OCI-M2 (cell line): ENCODE measurements around the gene CT45A1.
"Not testable (repeated sequence)": the region's sequence is repeated elsewhere in the genome, so short reads cannot be mapped to it uniquely, and the experiment has no call there.

Experiments
- DNase-seq: peaks from one replicate; lab custom pipeline; 2025; ENCODE audit not compliant: unreplicated experiment; lab: John Stamatoyannopoulos, UW

The CT45A1 gene

GRCh38 chrX:135713183-135713689, at the start of gene CT45A1:
Gene CT45A1, plus strand, starts transcription at chrX:135713639. Its CDS starts 5,302 bp downstream, at chrX:135718941.
- not testable (repeated sequence) for DNase-seq

DNA sequence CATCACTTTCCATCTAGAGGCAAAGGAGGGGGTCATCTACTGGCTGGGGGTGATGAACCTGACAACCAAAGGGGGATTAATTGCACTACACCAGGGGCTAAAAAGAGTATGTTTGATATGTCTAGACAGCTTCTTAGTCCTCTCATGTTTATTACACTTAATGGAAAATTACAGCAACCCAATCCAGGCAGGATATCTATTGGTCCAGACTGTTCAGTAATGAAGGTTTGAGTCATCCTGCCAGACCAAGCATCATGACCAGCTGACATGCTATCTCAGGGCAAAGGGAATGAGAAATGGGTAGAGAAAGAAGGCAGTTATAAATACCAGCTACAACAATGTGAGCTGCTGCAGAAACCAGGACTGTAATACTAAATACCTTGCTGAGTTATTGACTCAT, 40.5 kb upstream of the CT45A1 start:
- DNase-seq = not testable (repeated sequence)

- DNase-seq = no peak
Measured at GRCh38 chrX:135688137-135688536, 25.3 kb upstream of the CT45A1 start.

- DNase-seq = no peak
Measured at GRCh38 chrX:135695471-135695870, 18.0 kb upstream of the CT45A1 start.

DNA sequence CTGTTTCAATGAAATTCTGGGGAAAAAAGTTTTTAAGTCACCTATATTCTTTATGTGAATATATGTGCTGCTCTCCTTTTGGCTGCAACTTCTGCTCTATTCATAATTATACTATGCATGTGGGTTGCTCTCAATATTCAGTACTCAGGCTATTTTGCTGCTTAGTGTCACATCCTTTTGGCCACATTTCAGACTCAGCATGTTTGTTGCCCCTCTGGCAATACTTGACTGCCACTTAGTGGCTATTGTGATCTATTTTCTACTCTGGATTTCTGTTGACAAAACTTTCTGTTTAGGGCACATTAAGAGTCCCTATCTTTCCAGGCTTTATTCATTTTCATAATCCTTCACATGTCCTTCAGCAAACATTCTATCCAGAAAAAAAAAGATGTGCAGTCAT, 15.8 kb upstream of the CT45A1 start:
- no peak for DNase-seq

DNA sequence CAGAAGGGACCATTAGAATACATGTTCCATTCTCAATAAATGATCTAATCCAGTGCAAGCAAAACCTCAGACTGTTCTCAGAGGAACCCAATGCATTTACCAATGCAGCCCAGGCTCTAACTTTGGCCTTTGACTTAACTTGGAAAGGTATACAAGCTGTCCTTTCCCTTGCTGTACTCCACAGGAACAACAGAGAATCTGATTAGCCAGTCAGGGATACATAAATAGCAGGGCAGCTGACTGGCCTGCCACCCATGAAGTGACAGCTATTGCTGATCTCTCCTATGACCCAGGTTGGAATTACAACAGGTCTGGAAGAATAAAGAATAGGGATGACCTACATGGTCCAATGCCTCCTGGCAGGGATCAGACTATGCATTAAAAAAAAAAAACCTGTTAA, 14.5 kb upstream of the CT45A1 start:
- no peak for DNase-seq

GRCh38 chrX:135707880-135708279, 5.6 kb upstream of the CT45A1 start:
- no peak for DNase-seq

DNA sequence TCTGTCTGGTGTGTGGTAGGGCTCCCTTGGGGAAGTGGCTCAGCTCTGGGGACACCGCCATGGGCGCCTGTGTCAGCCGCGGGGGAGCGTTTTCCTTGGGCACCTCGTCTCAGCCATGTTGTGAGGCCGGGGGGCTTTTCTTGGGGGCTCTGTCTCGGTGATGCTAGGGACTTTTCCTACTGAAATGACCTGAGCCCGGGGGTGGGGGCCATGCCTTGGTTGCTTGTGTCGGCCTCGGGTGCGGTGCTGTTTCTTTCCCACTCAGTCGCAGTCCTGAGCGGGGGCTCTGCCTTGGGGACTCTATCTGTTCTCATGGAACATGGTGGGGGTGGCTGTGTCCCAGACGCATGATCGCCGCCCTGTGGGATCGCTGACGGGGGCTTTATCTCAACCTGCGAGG, 356 bp downstream of the CT45A1 start:
- no peak for DNase-seq

GRCh38 chrX:135734666-135735065, 21.2 kb downstream of the CT45A1 start:
- DNase-seq = not testable (repeated sequence)

DNA sequence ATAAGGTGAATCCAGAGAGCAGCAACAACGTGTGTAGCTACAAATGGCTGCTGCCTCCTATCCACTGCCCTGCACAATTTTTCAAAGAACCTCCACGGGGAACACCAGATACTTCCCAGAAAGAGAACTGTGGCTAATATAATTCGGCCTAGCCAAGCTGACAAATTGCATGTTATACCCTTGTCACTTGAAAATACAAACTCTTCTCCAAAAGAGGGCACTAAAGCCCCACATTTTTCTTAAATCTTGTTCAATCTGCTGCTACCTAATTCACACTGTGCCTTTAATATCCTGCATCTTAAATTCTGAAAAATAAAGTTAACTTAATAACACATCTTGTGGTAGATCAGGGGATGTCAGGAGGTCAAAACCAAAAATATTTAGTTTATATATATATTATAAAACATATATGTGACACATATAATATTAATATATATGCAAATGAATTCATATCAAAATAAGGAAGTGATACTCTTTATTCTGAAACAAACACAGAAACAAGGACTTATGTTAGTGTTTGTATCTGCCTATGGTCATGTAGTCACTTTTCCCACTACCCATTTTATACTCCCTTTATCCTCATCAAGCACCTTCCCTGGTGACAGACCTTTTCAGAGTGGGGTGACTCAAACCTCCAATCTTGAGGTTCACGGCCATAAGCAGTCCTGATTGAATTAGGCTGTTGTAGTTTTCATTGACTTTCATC, 24.1 kb downstream of the CT45A1 start:
- no peak for DNase-seq

DNA sequence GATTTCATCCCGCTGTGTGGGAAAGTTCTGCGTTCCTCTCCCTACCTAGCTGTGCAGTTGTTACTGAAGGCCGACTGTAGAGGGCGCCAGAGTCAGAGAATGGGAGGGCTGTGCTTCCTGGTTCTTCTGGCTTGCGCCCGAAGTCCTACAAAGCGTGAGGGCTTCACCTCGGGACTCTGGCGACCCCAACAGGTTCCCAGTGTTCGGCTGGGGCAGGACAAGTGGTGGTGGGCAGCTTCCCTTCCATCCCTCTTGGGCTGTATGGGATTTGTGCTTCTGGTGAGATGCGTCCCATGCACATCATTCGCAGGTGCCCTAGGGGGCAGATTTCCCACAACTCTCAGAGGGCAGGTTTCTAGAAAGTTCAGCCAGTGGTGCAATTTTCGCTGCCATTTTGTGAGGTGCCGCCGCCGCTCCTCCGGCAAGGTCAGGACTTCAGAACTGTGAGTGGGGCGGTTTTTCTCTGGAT, 27.3 kb downstream of the CT45A1 start:
- no peak for DNase-seq

DNA sequence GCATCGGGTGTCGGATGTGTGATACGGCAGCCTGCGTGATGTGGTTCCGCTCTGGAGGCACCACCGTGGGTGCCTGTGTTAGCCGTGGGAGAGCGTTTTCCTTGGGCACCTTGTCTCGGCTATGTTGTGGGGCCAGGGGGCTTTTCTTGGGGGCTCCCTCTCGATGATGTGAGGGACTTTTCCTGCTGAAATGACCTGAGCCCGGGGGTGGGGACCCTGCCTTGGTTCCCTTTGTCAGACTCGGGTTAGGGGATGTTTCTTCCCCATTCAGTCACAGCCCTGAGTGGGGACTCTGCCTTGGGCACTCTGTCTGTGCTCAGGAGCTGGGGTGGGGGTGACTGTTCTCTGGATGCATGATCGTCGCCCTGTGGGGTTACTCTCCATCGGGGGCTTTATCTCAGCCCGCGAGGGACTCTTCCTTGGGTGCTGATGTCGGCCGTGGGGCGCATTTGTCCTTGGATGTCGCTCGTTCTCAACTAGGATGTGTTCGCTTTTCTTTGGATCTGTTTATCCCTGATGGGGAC, 27.8 kb downstream of the CT45A1 start:
- no peak for DNase-seq

GRCh38 chrX:135744739-135745138, 31.3 kb downstream of the CT45A1 start:
- not testable (repeated sequence) for DNase-seq

GRCh38 chrX:135768091-135768490, 54.7 kb downstream of the CT45A1 start, which contains the start of gene CT45A3:
Gene CT45A3, minus strand, starts transcription at chrX:135768191. Its CDS starts 3,747 bp downstream, at chrX:135764444.
- not testable (repeated sequence) for DNase-seq
